HG03139 (cell line): ENCODE measurements around the gene TUFM.
"Not testable (repeated sequence)": the region's sequence is repeated elsewhere in the genome, so short reads cannot be mapped to it uniquely, and the experiment has no call there.

Experiments
- ATAC-seq: cut with Tn5 transposase; IDR thresholded peaks from one replicate; pipeline ENCODE4 v1.9.1; 2021; ENCODE audit not compliant: unreplicated experiment

The TUFM gene

DNA sequence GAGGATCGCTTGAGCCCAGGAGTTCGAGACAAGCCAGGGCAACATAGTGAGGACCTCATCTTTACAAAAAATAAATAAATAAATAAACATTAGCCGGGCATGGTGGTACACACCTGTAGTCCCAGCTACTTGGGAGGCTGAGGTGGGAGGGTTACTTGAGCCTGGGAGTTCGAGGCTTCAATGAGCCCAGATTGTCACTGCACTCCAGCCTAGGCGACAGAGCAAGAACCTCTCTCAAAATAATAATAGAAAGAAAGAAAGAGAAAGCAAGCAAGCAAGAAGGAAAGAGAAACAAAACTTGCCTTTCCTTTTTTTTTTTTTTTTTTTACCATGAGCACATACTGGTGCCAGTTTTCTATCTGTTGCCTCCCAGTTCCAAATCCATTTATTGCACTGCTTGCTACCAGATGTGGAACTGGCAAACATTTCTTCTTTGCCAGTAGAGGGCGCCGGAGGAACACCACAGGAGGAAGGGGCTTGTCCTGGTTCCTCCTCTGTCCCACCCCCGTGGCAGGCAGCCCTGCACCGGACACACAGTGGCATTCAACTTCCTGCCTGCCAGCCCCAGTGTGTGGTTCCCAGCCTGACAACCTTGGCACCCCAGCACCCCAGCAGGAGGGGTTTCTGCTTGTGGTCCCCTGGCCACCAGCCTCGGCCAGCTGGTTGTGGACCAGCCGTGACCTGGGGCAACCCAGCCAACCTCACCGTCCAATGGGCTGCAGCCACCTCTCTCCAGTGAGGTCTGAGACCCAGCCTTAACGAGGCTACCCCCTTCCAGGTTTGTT, 43.7 kb downstream of the TUFM start:
- ATAC-seq: not testable (repeated sequence)
